H1 (cell line): ENCODE data around the gene MELTF. TPM values are rescaled to one million over a fixed set of nuclear protein-coding genes. Genes with fewer than 3 reads are reported as not detected.

Experiments used
- CTCF ChIA-PET: fragments of 300-600 bp; sonication (Branson Sonifier 250); formaldehyde crosslinking; loops from one replicate; lab custom pipeline; 2021; ENCODE audit not compliant: partially characterized antibody; lab: Charles Lee
- POLR2A ChIA-PET: fragments of 300-600 bp; sonication (Branson Sonifier 250); formaldehyde crosslinking; loops from one replicate; lab custom pipeline; 2021; ENCODE audit warnings: inconsistent platforms; ENCODE audit not compliant: partially characterized antibody; lab: Charles Lee
- DNase-seq, 2 experiments: peaks; one replicate each; pipeline versions ENCODE4 v3.0.0 to v3.0.0-alpha.2; 2010 to 2022; ENCODE audit warnings: low spot score in 2 of 2, low read depth in 1 of 2, mixed read lengths in 1 of 2
- FAIRE-seq: peaks from 2 replicates; lab custom pipeline; 2011; peaks lifted over from hg19 to GRCh38; lab: Jason Lieb, UNC
- H2AFZ ChIP-seq: 2 replicates; pipeline ENCODE4 v1.8.1; 2012; ENCODE audit warnings: low read length, inconsistent platforms
- H2AK5ac ChIP-seq: 2 replicates; pipeline ENCODE4 v1.6.1; 2013; ENCODE audit warnings: low read depth, low read length
- H2BK120ac ChIP-seq: replicated peaks from 2 replicates; pipeline ENCODE3; 2013; ENCODE audit warnings: low read depth, low read length, inconsistent platforms
- H2BK12ac ChIP-seq: 2 replicates; pipeline ENCODE4 v1.6.1; 2013; ENCODE audit warnings: low read depth, low read length
- H2BK15ac ChIP-seq: 2 replicates; pipeline ENCODE4 v1.6.1; 2013; ENCODE audit warnings: low read length
- H2BK20ac ChIP-seq: 2 replicates; pipeline ENCODE4 v1.6.1; 2013; ENCODE audit warnings: low read length
- H2BK5ac ChIP-seq: 2 replicates; pipeline ENCODE4 v1.6.1; 2013; ENCODE audit warnings: low read depth, low read length
- H3K14ac ChIP-seq: 2 replicates; pipeline ENCODE4 v1.6.1; 2013; ENCODE audit warnings: inconsistent platforms; ENCODE audit not compliant: insufficient read length
- H3K18ac ChIP-seq: 2 replicates; pipeline ENCODE4 v1.6.1; 2013; ENCODE audit warnings: low read length; ENCODE audit errors: extremely low read depth
- H3K23ac ChIP-seq: 2 replicates; pipeline ENCODE4 v1.6.1; 2013; ENCODE audit warnings: inconsistent platforms; ENCODE audit not compliant: insufficient read length
- H3K23me2 ChIP-seq: 2 replicates; pipeline ENCODE4 v1.6.1; 2013; ENCODE audit warnings: low read depth, low read length
- H3K27ac ChIP-seq: 2 replicates; pipeline ENCODE4 v1.6.1; 2011; ENCODE audit warnings: low read depth, low read length, inconsistent platforms
- H3K27me3 ChIP-seq, 4 experiments: replicated peaks in 1 of 4; 1 replicate in 1 of 4; 2 replicates in 3 of 4; pipeline versions ENCODE4 v1.6.1 to v1.8.1; 2011 to 2013; ENCODE audit warnings: low read length in 3 of 4, mild to moderate bottlenecking in 3 of 4, inconsistent platforms in 2 of 4, mixed read lengths in 2 of 4, moderate library complexity in 1 of 4; ENCODE audit not compliant: control insufficient read depth in 3 of 4, insufficient read depth in 3 of 4; ENCODE audit errors: extremely low read depth in 1 of 4
- H3K36me3 ChIP-seq, 4 experiments: 2 replicates each; pipeline versions ENCODE4 v1.6.1 to v1.8.1; 2011 to 2013; ENCODE audit warnings: mild to moderate bottlenecking in 4 of 4, low read length in 3 of 4, moderate library complexity in 2 of 4, control low read depth in 1 of 4, inconsistent platforms in 1 of 4; ENCODE audit not compliant: insufficient read depth in 4 of 4, control insufficient read depth in 2 of 4
- H3K4ac ChIP-seq: replicated peaks from 2 replicates; pipeline ENCODE3; 2013; ENCODE audit warnings: low read length, low read depth, mixed read lengths, inconsistent platforms; ENCODE audit not compliant: insufficient read length
- H3K4me1 ChIP-seq, 4 experiments: replicated peaks in 1 of 4; 1 replicate in 1 of 4; 2 replicates in 3 of 4; pipeline versions ENCODE4 v1.6.1 to v1.8.1; 2011 to 2013; ENCODE audit warnings: low read length in 3 of 4, inconsistent platforms in 2 of 4, mixed read lengths in 1 of 4; ENCODE audit not compliant: insufficient read depth in 4 of 4, control insufficient read depth in 3 of 4
- H3K4me2 ChIP-seq, 2 experiments: 2 replicates each; pipeline versions ENCODE4 v1.6.1 to v1.8.1; 2011 to 2013; ENCODE audit warnings: low read depth in 2 of 2, low read length in 2 of 2, control low read depth in 1 of 2, inconsistent platforms in 1 of 2, mild to moderate bottlenecking in 1 of 2; ENCODE audit not compliant: insufficient read depth in 1 of 2
- H3K4me3 ChIP-seq, 4 experiments: fragments of 200-600, 300-600 bp in 1 of 4; sonication (generic), shearing (Covaris generic), sonication (Bioruptor Twin) in 1 of 4; 2 replicates each; pipeline versions ENCODE4 v1.5.1 to v1.8.1; 2011 to 2016; ENCODE audit warnings: low read length in 4 of 4, low read depth in 3 of 4, control low read depth in 2 of 4, inconsistent platforms in 2 of 4, mild to moderate bottlenecking in 2 of 4, mixed read lengths in 1 of 4, moderate library complexity in 1 of 4; ENCODE audit not compliant: insufficient read depth in 2 of 4; ENCODE audit errors: extremely low read depth in 1 of 4
- H3K56ac ChIP-seq: replicated peaks from 2 replicates; pipeline ENCODE3; 2013; ENCODE audit warnings: low read depth, mild to moderate bottlenecking, mixed read lengths, low read length, inconsistent platforms; ENCODE audit not compliant: insufficient read length
- H3K79me1 ChIP-seq: 2 replicates; pipeline ENCODE4 v1.6.1; 2013; ENCODE audit warnings: low read depth, low read length, control low read depth
- H3K79me2 ChIP-seq, 2 experiments: 2 replicates each; pipeline versions ENCODE4 v1.6.1 to v1.8.1; 2012 to 2013; ENCODE audit warnings: low read length in 2 of 2, mild to moderate bottlenecking in 2 of 2, inconsistent platforms in 1 of 2; ENCODE audit not compliant: insufficient read depth in 2 of 2, control insufficient read depth in 1 of 2
- H3K9ac ChIP-seq, 4 experiments: replicated peaks in 1 of 4; 1 replicate in 1 of 4; 2 replicates in 3 of 4; pipeline versions ENCODE4 v1.6.1 to v1.8.1; 2011 to 2013; ENCODE audit warnings: low read depth in 3 of 4, low read length in 3 of 4, control low read depth in 2 of 4, mild to moderate bottlenecking in 2 of 4, moderate library complexity in 2 of 4, inconsistent platforms in 1 of 4; ENCODE audit errors: extremely low read depth in 1 of 4
- H3K9me3 ChIP-seq, 2 experiments: 2 replicates each; pipeline versions ENCODE4 v1.6.1 to v1.8.1; 2012 to 2013; ENCODE audit warnings: mild to moderate bottlenecking in 2 of 2, moderate library complexity in 2 of 2, control low read depth in 1 of 2, inconsistent platforms in 1 of 2, low read depth in 1 of 2, low read length in 1 of 2, mixed read lengths in 1 of 2; ENCODE audit not compliant: insufficient read depth in 2 of 2
- H4K20me1 ChIP-seq, 2 experiments: replicated peaks in 1 of 2; 2 replicates each; pipeline versions ENCODE3 to v1.8.1; 2011 to 2013; ENCODE audit warnings: inconsistent platforms in 2 of 2, low read length in 2 of 2, mild to moderate bottlenecking in 1 of 2; ENCODE audit not compliant: insufficient read depth in 2 of 2, control insufficient read depth in 1 of 2
- H4K5ac ChIP-seq: 2 replicates; pipeline ENCODE4 v1.6.1; 2013; ENCODE audit warnings: low read length, low read depth, mixed read lengths, inconsistent platforms; ENCODE audit not compliant: insufficient read length
- H4K8ac ChIP-seq: 2 replicates; pipeline ENCODE4 v1.8.0; 2013; ENCODE audit warnings: mild to moderate bottlenecking, moderate library complexity, low read length, inconsistent platforms; ENCODE audit not compliant: insufficient read depth; ENCODE audit errors: extremely low read depth
- H4K91ac ChIP-seq: replicated peaks from 2 replicates; pipeline ENCODE3; 2013; ENCODE audit warnings: low read length, mixed read lengths, inconsistent platforms; ENCODE audit not compliant: insufficient read length
- CHD1 ChIP-seq: IDR thresholded peaks from 2 replicates; pipeline ENCODE4 v1.6.1; 2012; ENCODE audit warnings: low read depth, low read length, improper control_type of control experiment
- CHD2 ChIP-seq: IDR thresholded peaks from 2 replicates; pipeline ENCODE4 v1.6.1; 2012; ENCODE audit warnings: low read length, improper control_type of control experiment
- NANOG ChIP-seq: IDR thresholded peaks from 2 replicates; pipeline ENCODE4 v1.6.1; 2011; ENCODE audit warnings: low read length, low read depth, mild to moderate bottlenecking, inconsistent platforms; ENCODE audit not compliant: insufficient read depth, poor library complexity, severe bottlenecking
- POU5F1 ChIP-seq: IDR thresholded peaks from 2 replicates; pipeline ENCODE4 v1.6.1; 2011; ENCODE audit warnings: low read depth, mild to moderate bottlenecking, low read length, moderate library complexity
- RAD21 ChIP-seq, 2 experiments: IDR thresholded peaks in 1 of 2; conservative IDR thresholded peaks in 1 of 2; 2 replicates each; pipeline ENCODE4 v1.6.1; 2011; ENCODE audit warnings: low read depth in 2 of 2, low read length in 2 of 2, improper control_type of control experiment in 1 of 2, inconsistent platforms in 1 of 2, mild to moderate bottlenecking in 1 of 2, moderate library complexity in 1 of 2
- TAF7 ChIP-seq: optimal IDR thresholded peaks from 2 replicates; pipeline ENCODE3; 2011; ENCODE audit warnings: low read depth, mild to moderate bottlenecking, inconsistent platforms, low read length, moderate library complexity, borderline replicate concordance
- WGBS, 2 experiments: shearing (Covaris generic) in 1 of 2; methylation state at CpG; one replicate each; pipeline versions ENCODE4 v1.1.6 to v1.1.7; 2013 to 2015; ENCODE audit warnings: low lambda C conversion rate in 2 of 2, mixed read lengths in 2 of 2, inconsistent platforms in 1 of 2, low coverage in 1 of 2, missing lambda C conversion rate in 1 of 2; ENCODE audit not compliant: insufficient replicate concordance in 2 of 2, insufficient coverage in 1 of 2, insufficient read length in 1 of 2; ENCODE audit errors: extremely low coverage in 1 of 2, missing lambda C conversion rate in 1 of 2; 5-methylcytosine and 5-hydroxymethylcytosine counted together
- polyA plus RNA-seq, 7 experiments: library from polyadenylated mRNA; depleted of rRNA in 3 of 7; stranded (reverse) in 5 of 7; unstranded in 2 of 7; fragments of >200 nt in 5 of 7; fragments of 200-250 nt in 2 of 7; gene quantifications; 1 replicate in 5 of 7; 2 replicates in 1 of 7; 4 replicates in 1 of 7; pipeline versions ENCODE4 v1.2.1 to v1.2.3, GENCODE V29; 2011 to 2013; ENCODE audit warnings: missing spikeins in 2 of 7, mixed read lengths in 2 of 7
- total RNA-seq: library from RNA; stranded (reverse); fragmentation: NEBNext Ultra II Directional; extraction: Animal tissue kit (Norgen Biotek cat#: 25700); gene quantifications from 2 replicates; pipeline ENCODE4 v1.2.1, GENCODE V29; 2021
- TF ChIP-seq, protein P1 (sequence below): IDR thresholded peaks from 2 replicates; pipeline ENCODE4 v1.6.1; 2012; ENCODE audit warnings: inconsistent platforms

Gene MELTF
- total and polyA plus RNA-seq, 2 of the 8 experiments (the other 6 are each of a cell fraction or from before 2014, with no cell fraction given): 1.7 to 3.5 TPM

DNA sequence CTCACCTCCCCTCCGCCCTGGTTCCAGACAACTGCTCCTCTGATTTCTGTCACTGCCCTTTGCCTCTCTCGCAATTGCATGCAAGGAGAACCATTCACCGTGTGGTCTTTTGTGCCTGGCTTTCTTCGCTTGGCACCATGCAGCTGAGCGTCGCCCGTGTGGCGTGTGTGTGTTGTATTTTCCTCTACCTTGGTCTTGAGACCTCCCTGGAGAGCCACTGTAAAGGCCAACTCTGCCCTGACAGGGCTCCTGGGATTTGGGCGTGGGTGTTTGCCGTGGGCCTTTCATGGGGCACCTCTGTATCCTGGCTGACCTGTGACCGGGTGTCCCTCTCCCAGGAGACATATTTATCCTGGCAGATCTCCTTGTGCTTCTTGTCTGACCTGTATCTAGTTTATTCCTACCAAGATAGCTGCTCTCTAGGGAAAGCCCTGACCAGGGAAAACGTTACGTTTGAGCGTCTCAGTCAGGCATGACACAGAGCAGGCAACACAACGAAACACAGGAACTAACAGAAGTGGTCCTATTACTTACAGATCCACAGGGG, 59.0 kb downstream of the MELTF start:
- FAIRE-seq: no peak
- H3K4ac ChIP-seq: no peak overlapping the region
- no peak overlapping the region for H3K4me2 ChIP-seq
- peaks cover 0 to 24% (median 10%) of the 10 kb centered on the region in 4 experiments; a peak in 5 of 7 replicates for H3K4me1 ChIP-seq
- 0 out of 2 replicates have a peak overlapping the region, but pooled peaks have one; percentile 34 for H2AK5ac ChIP-seq
- POLR2A ChIA-PET: no interaction called here
- no peaks in the 10 kb centered on the region for H3K79me1 ChIP-seq
- H4K8ac ChIP-seq: no peak overlapping the region
- peaks cover 10% of the 10 kb centered on the region; the same call in 1 of the 2 replicates for H3K23me2 ChIP-seq
- no peak overlapping the region for H3K14ac ChIP-seq
- TF ChIP-seq RAD21 (IDR thresholded peaks at IDR 0.05 in 1 of 2, conservative IDR thresholded peaks at IDR 0.05 in 1 of 2; ENCODE audit: low read depth in 2 of 2, low read length in 2 of 2): no peak
- no peak for TF ChIP-seq NANOG
- TF ChIP-seq, protein P1, sequence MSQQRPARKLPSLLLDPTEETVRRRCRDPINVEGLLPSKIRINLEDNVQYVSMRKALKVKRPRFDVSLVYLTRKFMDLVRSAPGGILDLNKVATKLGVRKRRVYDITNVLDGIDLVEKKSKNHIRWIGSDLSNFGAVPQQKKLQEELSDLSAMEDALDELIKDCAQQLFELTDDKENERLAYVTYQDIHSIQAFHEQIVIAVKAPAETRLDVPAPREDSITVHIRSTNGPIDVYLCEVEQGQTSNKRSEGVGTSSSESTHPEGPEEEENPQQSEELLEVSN: no peak
- no peak for TF ChIP-seq CHD2
- no peak for TF ChIP-seq TAF7
- no peak for TF ChIP-seq CHD1
- no peak for TF ChIP-seq POU5F1
- TF ChIP-seq, all 59 proteins: peak for 0
- no peak overlapping the region for H3K23ac ChIP-seq
- no peak overlapping the region for H4K91ac ChIP-seq
- H3K9ac ChIP-seq: no peak overlapping the region
- peaks cover 51 to 60% (median 57%) of the 10 kb centered on the region in 4 experiments for H3K27me3 ChIP-seq
- no peaks in the 10 kb centered on the region for H3K79me2 ChIP-seq
- no peak overlapping the region for H2BK15ac ChIP-seq
- H2BK5ac ChIP-seq: no peak overlapping the region
- H3K18ac ChIP-seq: no peak overlapping the region
- CTCF ChIA-PET: interaction anchor here (0.8 to 2.8 kb wide), 19 partner anchors 7 to 484 kb away, joined by 3 to 10 read pairs (median 4); no protein-coding TSS in a partner anchor
- H3K9me3 ChIP-seq: no peaks in the 10 kb centered on the region
- no peak overlapping the region for H4K5ac ChIP-seq
- H2AFZ ChIP-seq: no peak overlapping the region
- H3K4me3 ChIP-seq: no peak overlapping the region
- H2BK120ac ChIP-seq: no peak overlapping the region
- H2BK20ac ChIP-seq: no peak overlapping the region
- DNase-seq: no peak
- no peak overlapping the region for H3K27ac ChIP-seq
- H2BK12ac ChIP-seq: no peak overlapping the region
- WGBS, 2 experiments: 89% methylated on average over 15 of the region's 15 CpGs; no CpG with 5 or more reads in 1 of the 2 experiments
- no peak overlapping the region for H3K56ac ChIP-seq
- no peaks in the 10 kb centered on the region for H4K20me1 ChIP-seq
- peaks cover 0 to 8% (median 0%) of the 10 kb centered on the region in 4 experiments; a peak in 1 of 8 replicates for H3K36me3 ChIP-seq
